ENCODE measurements around the gene CR1L.
"Not testable (repeated sequence)": the region's sequence is repeated elsewhere in the genome, so short reads cannot be mapped to it uniquely, and the experiment has no call there.

The CR1L gene

GRCh38 chr1:207628776-207629175 lies 16.2 kb upstream of the CR1L start:
- TF ChIP-seq CSDC2 (CRISPR knock-in tag; IDR thresholded peaks at IDR 0.05): no peak
- TF ChIP-seq TOX (CRISPR knock-in tag; IDR thresholded peaks at IDR 0.05; ENCODE audit: borderline replicate concordance): no peak

DNA sequence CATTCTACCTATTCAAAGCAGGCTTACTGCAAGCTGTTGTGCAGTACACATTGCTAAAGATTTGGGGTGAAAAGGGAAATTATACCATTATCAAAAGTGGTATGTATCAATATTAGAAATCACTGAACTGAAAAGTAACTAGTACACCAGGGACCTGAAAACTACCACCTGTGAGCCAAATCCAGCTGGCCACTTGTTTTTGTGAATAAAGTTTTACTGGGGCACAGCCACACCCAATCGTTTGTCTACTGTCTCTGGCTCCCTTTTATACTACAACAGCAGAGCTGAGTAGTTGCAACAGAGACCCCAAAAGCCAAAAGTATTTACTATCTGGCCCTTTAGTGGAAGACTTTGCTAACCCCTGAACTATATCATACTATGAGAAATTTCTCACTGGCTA lies 13.8 kb upstream of the CR1L start:
- no peak for ATAC-seq
- TF ChIP-seq ZC3H10 (CRISPR knock-in tag; IDR thresholded peaks at IDR 0.05) (no peak), OSR1 (CRISPR knock-in tag; IDR thresholded peaks at IDR 0.05) (no peak), TOX (CRISPR knock-in tag; IDR thresholded peaks at IDR 0.05; ENCODE audit: borderline replicate concordance) (no peak), ZNF8 (CRISPR knock-in tag; IDR thresholded peaks at IDR 0.05) (no peak)
- TF ChIP-seq, protein P1, sequence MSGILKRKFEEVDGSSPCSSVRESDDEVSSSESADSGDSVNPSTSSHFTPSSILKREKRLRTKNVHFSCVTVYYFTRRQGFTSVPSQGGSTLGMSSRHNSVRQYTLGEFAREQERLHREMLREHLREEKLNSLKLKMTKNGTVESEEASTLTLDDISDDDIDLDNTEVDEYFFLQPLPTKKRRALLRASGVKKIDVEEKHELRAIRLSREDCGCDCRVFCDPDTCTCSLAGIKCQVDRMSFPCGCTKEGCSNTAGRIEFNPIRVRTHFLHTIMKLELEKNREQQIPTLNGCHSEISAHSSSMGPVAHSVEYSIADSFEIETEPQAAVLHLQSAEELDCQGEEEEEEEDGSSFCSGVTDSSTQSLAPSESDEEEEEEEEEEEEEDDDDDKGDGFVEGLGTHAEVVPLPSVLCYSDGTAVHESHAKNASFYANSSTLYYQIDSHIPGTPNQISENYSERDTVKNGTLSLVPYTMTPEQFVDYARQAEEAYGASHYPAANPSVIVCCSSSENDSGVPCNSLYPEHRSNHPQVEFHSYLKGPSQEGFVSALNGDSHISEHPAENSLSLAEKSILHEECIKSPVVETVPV (CRISPR knock-in tag; IDR thresholded peaks at IDR 0.05): no peak

More at GRCh38 chr1:207628776-207629175, 16.2 kb upstream of the CR1L start:
- ATAC-seq: no peak

DNA sequence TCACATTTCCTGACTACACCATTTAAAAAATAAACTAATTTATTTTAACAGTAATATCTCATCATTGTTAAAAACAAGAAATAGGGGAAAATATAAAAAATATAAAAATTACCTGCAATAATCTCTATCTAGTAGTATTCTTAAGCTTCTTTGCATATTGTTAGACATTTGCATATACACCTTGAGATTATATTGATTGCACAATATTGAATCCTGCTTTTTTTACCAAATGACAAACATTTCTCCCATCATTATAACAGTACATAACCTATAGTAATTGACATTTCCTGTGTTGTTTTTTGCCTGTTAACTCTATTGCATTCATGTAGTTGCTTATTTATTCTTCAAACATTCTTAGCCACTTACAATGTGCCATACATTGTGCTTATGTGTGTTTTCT lies 11.7 kb upstream of the CR1L start:
- ATAC-seq: no peak
- TF ChIP-seq TOX (CRISPR knock-in tag; IDR thresholded peaks at IDR 0.05; ENCODE audit: borderline replicate concordance) (no peak), BACH2 (CRISPR knock-in tag; IDR thresholded peaks at IDR 0.05; ENCODE audit: borderline replicate concordance) (no peak), ZFP30 (CRISPR knock-in tag; IDR thresholded peaks at IDR 0.05) (no peak), ZNF8 (CRISPR knock-in tag; IDR thresholded peaks at IDR 0.05) (no peak), RARB (CRISPR knock-in tag; IDR thresholded peaks at IDR 0.05) (no peak), ARNTL (CRISPR knock-in tag; IDR thresholded peaks at IDR 0.05; ENCODE audit: borderline replicate concordance, low read depth) (no peak), ESRRG (CRISPR knock-in tag; IDR thresholded peaks at IDR 0.05) (no peak), CREB5 (CRISPR knock-in tag; IDR thresholded peaks at IDR 0.05; ENCODE audit: low read depth) (no peak), ZNF565 (CRISPR knock-in tag; conservative IDR thresholded peaks at IDR 0.05; ENCODE audit: low read depth) (no peak)
- TF ChIP-seq, protein P1 (CRISPR knock-in tag; IDR thresholded peaks at IDR 0.05): no peak
- TF ChIP-seq, protein P2, sequence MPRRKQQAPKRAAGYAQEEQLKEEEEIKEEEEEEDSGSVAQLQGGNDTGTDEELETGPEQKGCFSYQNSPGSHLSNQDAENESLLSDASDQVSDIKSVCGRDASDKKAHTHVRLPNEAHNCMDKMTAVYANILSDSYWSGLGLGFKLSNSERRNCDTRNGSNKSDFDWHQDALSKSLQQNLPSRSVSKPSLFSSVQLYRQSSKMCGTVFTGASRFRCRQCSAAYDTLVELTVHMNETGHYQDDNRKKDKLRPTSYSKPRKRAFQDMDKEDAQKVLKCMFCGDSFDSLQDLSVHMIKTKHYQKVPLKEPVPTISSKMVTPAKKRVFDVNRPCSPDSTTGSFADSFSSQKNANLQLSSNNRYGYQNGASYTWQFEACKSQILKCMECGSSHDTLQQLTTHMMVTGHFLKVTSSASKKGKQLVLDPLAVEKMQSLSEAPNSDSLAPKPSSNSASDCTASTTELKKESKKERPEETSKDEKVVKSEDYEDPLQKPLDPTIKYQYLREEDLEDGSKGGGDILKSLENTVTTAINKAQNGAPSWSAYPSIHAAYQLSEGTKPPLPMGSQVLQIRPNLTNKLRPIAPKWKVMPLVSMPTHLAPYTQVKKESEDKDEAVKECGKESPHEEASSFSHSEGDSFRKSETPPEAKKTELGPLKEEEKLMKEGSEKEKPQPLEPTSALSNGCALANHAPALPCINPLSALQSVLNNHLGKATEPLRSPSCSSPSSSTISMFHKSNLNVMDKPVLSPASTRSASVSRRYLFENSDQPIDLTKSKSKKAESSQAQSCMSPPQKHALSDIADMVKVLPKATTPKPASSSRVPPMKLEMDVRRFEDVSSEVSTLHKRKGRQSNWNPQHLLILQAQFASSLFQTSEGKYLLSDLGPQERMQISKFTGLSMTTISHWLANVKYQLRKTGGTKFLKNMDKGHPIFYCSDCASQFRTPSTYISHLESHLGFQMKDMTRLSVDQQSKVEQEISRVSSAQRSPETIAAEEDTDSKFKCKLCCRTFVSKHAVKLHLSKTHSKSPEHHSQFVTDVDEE (CRISPR knock-in tag; IDR thresholded peaks at IDR 0.05): no peak

DNA sequence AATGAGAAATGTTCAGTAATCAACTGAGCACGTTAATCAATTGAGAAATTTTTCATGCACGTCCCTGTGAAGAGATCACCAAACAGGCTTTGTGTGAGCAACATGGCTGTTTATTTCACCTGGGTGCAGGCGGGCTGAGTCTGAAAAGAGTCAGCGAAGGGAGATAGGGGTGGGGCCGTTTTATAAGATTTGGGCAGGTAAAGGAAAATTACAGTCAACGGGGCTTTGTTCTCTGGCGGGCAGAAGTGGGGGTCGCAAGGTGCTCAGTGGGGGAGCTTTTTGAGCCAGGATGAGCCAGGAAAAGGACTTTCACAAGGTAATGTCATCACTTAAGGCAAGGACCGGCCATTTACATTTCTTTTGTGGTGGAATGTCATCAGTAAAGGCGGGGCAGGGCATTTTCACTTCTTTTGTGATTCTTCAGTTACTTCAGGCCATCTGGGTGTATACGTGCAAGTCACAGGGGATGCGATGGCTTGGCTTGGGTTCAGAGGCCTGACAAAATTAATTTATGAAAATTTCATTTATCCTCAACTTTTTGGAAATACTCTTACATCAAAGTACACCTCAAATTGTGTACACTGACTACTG lies 11.1 kb upstream of the CR1L start:
- not testable (repeated sequence) for ATAC-seq

DNA sequence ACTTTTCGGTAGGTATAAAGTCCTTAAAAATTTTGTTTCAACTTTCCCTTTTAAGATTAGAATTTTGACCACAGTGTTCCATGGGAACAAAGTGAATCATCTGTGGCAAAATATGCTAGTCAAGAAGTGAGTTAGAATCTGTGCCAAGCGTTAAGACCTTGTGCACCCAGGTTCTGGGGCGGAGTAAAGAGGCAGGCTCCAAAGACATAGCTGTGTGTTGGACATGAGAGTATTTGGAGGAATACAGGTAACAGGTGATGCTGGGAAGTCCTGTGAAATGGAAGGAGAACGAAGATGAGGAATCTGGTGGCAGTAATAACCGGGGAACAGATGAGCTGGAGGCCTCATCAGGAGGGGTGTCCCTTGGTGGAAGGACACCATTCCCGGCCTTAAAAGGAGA lies 10.6 kb upstream of the CR1L start:
- ATAC-seq: not testable (repeated sequence)

GRCh38 chr1:207635569-207636186 lies 9.3 kb upstream of the CR1L start:
- ATAC-seq: not testable (repeated sequence)

DNA sequence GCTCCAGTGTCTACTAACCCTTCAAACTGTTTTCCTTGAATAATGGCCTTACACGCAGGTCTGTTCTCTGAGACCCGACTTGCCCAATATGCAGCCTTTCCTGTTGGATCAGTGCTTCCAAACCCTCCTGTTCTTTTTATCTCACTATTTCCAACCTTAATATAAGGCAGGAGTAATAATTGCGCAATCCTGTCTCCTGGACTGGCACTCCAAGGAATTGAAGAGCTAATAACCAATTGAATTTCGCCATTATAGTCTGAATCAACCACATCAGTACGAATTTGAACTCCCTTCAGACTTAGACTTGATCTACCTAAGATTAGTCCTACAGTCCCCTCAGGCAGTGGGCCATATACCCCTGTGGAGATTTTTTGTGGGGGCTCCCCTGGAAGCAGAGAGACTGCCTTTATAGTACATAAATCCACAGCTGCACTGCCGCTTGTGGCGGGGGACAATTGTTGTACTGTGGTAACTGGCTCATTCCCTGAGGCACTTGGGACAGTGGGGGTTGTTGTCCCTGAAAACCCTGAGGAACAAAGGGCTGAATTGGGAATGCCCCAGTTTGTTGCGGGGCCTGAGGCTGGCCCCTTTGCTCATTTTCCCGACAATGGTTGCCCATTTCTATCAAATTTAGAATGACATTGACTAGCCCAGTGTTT lies 6.3 kb upstream of the CR1L start:
- ATAC-seq: not testable (repeated sequence)

DNA sequence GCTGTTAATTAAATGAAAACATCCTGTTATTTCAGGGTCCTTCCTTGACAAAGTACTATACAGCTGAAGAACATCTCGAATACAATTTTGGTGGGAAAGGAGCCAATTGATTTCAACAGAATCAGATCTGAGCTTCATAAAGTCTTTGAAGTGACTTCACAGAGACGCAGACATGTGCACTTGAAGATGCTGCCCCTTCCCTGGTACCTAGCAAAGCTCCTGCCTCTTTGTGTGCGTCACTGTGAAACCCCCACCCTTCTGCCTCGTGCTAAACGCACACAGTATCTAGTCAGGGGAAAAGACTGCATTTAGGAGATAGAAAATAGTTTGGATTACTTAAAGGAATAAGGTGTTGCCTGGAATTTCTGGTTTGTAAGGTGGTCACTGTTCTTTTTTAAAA lies 5.6 kb upstream of the CR1L start:
- ATAC-seq: not testable (repeated sequence)

Data from SK-N-SH treated with all-trans-retinoic acid at 6 μM for 48 hours (cell line).